PC-3 (cell line): Measurements from ENCODE around the gene BDH1.

Source experiments
- CTCF ChIP-seq: fragments of 300-600 bp; sonication (generic); conservative IDR thresholded peaks from 2 replicates; pipeline ENCODE4 v1.5.1; 2017; ENCODE audit warnings: antibody characterized with exemption, low read depth, mild to moderate bottlenecking, low read length
- EZH2 ChIP-seq: fragments of 300-600 bp; sonication (generic); IDR thresholded peaks from one replicate; pipeline ENCODE4 v1.6.1; 2017; ENCODE audit warnings: antibody characterized with exemption, mild to moderate bottlenecking, low read length; ENCODE audit not compliant: unreplicated experiment
- EZH2phosphoT487 ChIP-seq: fragments of 300-600 bp; sonication (generic); IDR thresholded peaks from 2 replicates; pipeline ENCODE4 v1.6.1; 2018; ENCODE audit warnings: mild to moderate bottlenecking, antibody characterized with exemption, low read length, borderline replicate concordance

DNA sequence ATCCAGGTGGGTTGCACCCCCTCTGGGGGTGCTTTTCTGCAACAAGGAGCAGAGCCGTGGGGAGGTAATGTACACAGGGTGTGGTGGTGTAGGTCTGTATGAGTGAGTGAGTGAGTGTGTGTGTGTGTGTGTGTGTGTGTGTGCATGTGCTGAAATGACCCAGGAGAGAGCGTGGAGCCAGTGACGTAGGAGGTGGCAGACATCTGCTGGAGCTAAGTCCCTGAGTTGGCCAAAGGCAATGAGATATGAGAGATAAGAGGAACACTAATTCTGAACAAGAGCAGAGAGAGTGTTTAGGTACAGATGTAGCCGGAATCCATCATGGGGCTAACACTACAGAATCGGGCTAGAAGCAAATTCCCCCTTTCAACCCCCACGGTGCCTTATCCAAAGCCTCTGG, 27.6 kb downstream of the BDH1 start:
- TF ChIP-seq CTCF (no peak), EZH2phosphoT487 (no peak), EZH2 (no peak)
